ENCODE data around the gene TSKS.
A peak's percentile ranks its signal among the peaks of the same experiment; 100 is the strongest.

The TSKS gene, protein sequence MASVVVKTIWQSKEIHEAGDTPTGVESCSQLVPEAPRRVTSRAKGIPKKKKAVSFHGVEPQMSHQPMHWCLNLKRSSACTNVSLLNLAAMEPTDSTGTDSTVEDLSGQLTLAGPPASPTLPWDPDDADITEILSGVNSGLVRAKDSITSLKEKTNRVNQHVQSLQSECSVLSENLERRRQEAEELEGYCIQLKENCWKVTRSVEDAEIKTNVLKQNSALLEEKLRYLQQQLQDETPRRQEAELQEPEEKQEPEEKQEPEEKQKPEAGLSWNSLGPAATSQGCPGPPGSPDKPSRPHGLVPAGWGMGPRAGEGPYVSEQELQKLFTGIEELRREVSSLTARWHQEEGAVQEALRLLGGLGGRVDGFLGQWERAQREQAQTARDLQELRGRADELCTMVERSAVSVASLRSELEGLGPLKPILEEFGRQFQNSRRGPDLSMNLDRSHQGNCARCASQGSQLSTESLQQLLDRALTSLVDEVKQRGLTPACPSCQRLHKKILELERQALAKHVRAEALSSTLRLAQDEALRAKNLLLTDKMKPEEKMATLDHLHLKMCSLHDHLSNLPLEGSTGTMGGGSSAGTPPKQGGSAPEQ

DNA sequence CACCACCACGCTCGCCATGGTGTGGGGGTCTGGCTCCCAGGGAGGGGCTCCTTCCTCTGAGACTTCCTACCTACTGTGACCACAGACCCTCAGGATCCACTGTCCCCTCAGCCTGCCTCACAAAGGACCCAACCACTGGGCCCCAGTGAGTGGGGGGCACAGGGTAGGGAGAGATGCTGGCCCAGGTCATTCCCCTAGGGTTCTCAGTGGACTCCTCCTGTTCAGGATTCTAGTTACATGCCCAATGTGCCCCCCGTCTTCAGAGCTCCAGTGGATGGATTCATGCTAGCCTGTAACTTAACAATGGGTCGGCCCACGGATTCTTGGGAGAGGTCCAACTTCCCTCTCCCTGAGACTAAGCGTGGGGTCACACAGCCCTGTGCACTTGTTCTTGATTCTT, at the start of gene TSKS:
Gene TSKS, minus strand, starts transcription at position 77 of the 400 bp plus-strand sequence. Its CDS starts 59 bp downstream, at position 18.
- DNase-seq, result no peak

DNA sequence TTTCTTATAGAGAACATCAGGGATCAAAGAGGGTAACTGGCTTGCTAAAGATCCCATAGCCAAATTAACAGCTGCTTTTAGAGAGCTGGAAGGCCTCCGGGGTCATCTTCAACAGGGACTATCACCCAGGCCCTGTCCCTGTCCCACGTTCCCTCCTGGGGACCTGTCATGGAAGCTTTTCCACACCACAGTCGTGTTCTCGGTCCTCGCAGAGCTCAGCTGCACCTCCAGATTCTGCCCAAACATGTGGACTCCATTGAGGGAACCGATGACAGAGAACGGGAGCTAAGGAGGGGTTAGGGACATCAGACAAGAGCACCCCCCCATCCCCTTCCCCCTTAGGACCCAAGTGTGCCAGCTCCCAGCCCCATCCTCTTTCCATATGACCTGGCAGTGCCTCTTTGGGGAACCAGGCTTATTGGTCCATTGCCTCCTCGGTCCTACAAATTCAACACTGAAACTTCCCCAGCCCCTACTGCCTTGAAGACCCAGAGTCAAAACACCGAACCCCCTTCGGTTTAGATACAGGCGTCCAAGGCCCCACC, 49.4 kb upstream of the TSKS start:
- no peak for DNase-seq

DNA sequence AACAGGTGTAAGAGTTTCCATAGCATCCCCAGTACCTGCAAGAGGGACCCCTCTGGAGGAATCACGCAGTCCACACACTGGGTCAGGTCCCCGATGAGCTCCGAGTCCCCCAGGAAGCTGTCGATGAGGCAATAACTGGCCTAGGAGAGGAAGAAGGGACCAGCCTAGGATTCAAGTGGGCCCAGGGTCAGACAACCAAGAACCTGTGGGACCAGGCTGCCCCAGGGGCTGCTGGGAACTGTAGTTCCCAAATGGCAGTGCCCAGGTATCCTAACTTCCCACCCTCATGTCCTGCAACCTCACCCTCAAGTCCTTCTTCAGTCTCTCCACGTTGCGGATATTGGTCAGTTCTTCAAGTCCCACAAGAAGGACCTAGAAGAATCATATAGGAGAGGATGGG, 48.2 kb upstream of the TSKS start:
- DNase-seq, result no peak

DNA sequence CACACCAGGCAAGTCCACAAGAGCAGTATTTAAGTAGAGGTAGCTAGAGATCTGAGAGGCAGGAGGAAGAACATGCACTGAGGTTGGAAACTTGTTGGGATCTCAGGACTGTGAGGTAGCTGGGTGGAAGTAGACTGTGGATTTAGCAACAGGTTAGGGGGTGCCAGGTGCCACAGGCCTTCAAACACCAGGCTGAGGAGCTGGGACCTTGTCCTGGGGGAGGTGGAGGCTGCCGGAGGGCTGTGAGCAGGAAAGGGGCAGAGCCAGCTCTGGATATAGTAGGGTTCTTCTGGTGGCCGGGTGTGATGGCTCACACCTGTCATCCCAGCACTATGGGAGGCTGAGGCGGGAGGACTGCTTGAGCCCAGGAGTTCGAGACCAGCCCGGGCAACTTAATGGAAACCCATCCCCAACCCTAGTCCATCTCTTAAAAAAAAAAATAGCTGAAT, 46.9 kb upstream of the TSKS start:
- no peak for DNase-seq

DNA sequence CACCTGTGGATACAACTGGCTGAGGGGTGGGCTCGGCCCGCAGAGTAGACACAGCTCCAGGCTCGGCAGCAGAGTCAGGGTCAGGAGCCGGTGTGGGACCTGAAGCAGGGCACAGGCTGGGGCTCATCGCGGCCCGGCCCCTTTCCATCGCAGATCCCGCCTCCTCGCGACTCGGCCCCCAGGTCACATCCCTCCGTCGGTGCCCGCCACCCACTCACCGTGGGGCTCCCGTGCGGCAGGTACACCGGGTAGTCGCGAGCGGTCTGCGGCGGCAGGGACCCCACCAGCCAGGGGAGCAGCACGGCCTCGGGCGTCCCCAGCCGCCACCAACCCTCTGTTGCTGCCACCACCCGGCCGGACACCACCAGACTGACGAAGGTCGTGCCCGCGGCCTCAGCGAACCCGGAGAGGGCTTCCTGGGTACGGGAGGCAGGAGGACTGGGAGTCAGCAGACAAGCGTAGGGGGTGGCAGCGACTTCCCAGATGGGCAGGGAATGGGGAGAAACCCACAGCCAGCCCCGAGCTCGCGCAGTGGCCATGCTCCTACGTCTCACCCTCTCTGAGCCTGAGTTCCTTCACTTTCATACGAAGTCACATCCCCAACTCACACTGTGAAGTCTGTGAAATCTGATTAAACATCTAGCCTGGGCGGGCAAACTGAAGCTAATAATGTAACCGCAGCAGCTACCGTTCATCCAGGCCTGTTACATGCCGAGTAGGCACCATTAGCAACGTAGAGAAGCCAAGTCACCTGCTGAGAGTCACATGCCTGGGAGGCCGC, 46.2 kb upstream of the TSKS start:
- DNase-seq, result peak; percentile 64 to 67

DNA sequence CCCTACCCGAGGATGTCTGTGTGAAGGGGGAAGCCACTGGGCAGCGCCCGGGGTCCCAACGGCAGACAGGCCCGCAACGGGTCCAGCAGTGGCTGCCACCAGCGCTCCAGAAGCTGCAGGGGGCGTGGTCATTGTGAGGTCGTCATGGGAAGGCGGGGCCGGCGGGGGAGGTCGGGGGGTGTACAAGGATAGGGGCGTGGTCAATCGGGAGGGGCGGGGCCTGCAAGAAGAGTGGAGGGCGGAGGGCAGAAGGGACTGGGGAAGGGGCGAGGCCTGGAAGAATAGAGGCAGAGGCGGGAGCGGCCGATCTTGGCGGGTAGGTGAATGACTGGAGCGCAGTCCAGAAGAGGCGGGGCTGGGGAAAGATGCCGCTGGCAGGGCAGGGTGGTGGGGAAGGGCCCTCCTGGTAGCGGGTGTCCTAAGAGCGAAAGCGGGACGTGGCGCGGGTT, 45.6 kb upstream of the TSKS start:
- DNase-seq, result peak; percentile 89 to 91

DNA sequence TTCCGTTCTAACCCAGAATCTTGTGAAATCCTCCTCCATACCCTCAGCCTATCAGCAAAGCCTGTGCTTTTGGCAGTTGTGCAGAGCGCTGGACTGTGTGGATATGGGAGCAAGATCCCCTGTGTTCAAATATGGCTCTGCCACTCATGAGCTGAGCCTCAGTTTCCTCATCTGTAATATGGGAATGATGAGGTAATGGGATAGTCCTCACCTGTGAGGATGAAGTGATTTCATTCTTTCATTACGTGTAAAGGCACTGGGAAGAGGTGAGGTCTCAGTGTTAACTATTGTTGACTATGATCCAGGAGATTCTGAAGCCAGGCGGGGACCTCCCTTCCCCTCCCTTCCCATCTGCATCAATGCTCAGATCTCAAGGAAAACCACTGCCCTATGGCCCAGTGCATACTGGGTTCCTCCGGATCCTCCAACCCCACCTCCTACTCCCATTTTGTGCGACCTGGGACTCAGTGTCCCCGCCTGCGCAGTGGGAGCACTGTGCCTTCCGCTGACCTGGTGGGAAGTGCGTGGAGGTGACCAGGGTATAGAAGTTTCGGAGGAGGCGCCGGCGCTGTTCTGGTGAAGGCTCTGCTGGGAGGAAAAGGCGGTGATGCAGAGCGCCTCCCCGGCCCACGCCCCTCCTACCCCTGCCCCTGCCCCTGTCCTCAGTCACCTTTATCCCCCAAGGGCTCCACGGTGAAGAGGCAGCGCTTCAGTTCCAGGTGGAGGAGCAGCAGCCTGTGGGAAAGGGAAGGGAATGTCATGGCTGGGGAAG, 45.0 kb upstream of the TSKS start:
- DNase-seq, result no peak

DNA sequence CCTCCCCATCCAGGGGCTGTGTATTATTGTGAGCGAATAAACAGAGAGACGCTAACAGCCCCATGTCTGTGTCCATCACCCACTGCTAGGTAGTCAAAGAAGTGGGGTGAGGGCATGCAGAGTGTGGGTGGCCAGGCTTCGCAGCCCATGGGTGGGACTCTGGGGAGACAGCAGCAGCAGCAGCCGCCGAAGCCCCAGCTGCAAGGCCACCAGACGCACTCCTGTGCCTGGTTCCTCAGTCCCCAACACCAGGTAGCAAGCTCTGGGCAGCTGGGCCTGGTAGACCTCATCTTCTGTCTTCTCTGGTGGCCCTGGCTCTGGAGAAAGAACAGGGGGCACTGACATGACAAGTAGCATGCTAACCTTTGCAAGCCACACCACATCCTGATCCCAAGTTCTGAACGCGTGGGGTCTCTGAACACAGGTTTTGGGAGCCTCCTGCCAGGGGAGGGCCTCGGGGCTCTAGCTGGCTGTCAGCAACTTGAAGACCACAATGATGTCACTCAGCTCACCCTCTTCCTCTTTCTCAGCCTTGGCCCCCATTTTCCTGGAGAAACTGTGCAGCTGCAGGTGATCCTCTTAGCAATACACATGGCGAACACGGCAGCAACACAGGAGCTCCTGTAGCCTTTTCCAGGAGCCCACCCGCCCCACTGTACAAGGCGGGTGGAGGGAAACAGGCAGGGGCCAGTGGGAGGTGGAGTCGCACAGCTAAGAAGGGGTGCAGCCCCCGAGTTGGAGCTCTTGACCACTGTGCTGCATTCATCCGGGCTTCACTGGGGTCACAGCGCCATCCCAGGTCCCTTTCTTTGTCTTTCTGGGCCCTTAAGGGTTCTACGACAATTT, 44.2 kb upstream of the TSKS start:
- peak in 1 of 2 donors; percentile 47 for DNase-seq

DNA sequence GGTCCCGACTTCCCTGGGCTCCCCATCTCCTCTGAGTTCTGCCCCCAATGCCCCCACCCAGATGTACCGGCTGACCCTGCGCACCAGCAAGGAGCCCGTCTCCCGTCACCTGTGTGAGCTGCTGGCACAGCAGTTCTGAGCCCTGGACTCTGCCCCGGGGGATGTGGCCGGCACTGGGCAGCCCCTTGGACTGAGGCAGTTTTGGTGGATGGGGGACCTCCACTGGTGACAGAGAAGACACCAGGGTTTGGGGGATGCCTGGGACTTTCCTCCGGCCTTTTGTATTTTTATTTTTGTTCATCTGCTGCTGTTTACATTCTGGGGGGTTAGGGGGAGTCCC, 43.5 kb upstream of the TSKS start:
- no peak for DNase-seq

DNA sequence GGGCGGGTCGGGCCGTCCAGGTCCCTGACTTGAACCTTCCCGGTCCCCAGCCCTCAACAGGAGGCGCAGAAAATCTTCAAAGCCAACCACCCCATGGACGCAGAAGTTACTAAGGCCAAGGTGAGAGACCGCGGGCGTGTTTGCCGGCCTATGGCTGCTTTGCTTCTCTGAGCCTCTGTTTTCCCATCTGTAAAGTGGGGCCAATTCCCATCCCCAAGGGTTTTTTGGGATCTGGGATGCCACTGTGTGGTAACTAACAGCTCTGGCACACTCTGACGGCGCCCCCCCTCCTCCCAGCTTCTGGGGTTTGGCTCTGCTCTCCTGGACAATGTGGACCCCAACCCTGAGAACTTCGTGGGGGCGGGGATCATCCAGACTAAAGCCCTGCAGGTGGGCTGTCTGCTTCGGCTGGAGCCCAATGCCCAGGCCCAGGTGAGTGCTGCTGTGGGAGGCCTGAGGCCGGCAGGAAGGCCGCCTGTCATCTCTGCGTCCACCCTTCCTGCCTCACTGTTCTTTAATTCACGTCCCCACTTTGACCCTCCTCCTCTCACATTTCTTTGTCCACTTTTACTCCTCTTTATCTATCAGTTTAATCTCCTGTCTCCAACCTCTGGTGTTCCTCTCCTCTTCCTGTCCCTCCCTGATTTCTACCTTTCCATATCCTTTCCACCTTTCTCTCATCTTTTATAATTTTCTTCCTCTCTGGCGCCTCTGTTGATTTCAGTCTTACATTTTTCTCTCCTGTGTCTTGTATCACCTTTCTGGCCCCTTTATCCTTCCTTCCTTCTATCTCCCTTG, 42.9 kb upstream of the TSKS start:
- no peak for DNase-seq

DNA sequence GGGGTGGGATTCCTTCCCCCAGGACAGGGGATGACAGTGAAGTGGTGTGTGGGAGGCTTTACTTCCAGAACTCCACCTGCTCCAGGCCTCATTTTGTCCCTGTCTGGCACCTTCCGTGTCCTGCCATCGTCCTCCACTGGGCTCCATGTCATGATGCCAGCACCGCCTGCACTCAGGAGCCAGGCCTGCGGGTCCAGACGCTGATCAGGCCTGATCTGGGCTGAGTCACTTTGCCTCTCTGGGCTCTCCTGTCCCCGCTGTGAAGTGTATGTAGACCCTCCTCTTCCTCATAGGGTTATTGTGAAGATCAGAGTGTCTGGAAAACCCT, 40.4 kb upstream of the TSKS start:
- no peak for DNase-seq

DNA sequence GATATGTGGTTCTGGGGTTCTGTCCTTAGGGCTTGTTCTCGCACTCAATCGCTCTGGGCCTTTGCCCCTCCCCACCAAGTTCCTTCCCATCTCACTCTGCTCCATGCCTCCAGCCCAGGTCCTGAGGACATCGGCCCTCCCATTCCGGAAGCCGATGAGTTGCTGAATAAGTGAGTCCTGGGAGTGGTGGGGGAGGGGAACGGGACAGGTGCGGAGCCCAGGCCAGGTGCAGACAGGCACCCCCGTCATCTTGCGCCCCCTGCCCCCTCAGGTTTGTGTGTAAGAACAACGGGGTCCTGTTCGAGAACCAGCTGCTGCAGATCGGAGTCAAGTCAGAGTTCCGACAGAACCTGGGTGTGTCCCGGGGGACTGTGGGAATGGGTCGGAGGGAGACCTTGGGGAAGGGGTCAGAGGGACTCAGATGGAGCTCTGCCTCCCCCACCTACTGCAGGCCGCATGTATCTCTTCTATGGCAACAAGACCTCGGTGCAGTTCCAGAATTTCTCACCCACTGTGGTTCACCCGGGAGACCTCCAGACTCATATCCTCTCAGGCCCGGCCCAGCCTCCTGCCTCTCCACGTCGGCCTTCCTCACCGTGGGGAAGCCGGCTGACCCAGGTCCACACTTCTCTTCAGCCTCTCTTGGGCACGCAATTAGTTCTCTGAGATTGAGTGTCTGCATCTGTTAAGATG, 39.9 kb upstream of the TSKS start:
- no peak for DNase-seq

DNA sequence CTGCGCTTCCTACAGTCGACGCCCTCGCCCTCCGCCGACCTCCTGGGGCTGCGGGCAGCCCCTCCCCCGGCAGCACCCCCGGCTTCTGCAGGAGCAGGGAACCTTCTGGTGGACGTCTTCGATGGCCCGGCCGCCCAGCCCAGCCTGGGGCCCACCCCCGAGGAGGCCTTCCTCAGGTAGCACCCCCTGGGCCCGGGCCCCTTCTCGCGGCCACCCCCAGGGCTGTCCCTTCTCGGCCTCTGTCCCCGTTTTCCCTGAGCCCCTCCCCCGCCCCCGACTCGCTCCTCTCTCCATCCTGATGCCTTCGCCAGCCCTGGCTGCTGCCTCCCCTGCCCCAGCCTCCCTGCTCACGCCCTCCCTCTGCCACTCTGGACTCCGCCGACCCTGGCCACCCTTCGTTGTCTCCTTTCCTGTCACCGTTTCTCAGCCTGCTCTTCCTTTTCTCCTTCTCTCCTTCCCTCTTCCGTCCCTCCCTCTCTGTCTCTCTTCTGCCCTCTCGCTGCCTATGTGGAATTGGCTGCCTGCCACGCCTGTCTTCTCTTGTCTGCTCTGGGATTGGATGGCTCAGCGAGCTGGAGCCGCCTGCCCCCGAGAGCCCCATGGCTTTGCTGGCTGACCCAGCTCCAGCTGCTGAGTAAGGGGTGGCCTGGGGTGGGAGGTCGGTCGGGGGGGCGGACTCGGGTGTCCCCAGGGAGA, 39.0 kb upstream of the TSKS start:
- DNase-seq, result no peak

DNA sequence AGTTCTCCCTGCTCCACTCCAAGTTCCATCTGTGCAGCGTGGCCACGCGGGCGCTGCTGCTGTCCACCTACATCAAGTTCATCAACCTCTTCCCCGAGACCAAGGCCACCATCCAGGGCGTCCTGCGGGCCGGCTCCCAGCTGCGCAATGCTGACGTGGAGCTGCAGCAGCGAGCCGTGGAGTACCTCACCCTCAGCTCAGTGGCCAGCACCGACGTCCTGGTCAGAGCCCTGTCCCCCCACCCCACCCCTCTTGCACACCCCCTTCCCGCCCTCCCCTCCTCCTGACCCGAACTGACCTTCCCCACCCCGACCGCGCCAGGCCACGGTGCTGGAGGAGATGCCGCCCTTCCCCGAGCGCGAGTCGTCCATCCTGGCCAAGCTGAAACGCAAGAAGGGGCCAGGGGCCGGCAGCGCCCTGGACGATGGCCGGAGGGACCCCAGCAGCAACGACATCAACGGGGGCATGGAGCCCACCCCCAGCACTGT, 38.3 kb upstream of the TSKS start:
- DNase-seq, result no peak

DNA sequence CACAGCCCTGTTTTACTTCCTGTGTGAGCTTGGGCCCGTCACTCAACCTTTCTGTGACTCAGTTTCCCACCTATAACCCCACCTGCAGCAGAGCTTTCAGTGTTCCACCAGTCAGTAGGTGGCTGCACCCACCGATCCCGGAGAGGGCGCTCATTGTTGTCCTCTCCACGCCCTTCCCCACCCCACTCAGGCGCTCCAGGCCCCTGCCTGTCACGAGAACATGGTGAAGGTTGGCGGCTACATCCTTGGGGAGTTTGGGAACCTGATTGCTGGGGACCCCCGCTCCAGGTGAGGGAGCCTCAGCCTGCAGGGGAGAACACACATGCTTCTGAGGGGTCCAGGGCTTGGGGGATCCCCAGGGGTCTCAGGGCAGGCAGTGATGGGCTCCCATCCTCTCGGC, 37.7 kb upstream of the TSKS start:
- DNase-seq, result no peak

DNA sequence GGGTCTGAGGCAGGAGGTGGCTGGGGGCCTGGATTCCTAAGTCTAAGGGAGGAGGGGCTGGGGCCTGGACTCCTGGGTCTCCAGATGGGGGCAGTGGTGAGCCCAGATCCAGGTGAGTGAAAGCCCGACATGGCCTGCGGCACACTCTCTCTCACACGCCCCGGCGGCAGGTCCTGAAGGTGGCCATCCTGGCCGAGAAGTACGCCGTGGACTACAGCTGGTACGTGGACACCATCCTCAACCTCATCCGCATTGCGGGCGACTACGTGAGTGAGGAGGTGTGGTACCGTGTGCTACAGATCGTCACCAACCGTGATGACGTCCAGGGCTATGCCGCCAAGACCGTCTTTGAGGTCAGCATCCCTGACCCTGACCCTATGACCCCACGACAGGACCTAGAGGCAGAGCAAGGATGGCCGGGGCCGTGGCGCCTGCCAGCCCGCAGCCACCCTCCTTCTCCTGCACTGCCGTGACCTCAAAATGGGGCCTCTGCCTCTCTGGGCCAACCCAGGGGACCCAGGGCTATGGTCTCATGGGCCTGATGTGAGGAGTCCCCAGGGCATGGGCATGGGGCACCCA, 36.8 kb upstream of the TSKS start:
- DNase-seq, result no peak

DNA sequence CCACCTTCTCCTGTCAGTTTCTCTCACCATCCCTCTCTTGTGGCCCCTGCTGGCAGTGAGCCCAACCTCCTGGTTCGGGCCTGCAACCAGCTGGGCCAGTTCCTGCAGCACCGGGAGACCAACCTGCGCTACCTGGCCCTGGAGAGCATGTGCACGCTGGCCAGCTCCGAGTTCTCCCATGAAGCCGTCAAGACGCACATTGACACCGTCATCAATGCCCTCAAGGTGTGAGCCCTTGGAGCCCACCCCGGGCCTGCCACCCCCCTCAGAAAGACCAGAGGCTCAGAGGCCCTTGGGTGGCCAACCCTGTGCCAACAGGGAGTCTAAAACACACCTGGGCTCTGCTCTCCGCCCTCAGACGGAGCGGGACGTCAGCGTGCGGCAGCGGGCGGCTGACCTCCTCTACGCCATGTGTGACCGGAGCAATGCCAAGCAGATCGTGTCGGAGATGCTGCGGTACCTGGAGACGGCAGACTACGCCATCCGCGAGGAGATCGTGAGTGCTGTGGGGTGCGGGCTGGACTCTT, 36.2 kb upstream of the TSKS start:
- no peak for DNase-seq

DNA sequence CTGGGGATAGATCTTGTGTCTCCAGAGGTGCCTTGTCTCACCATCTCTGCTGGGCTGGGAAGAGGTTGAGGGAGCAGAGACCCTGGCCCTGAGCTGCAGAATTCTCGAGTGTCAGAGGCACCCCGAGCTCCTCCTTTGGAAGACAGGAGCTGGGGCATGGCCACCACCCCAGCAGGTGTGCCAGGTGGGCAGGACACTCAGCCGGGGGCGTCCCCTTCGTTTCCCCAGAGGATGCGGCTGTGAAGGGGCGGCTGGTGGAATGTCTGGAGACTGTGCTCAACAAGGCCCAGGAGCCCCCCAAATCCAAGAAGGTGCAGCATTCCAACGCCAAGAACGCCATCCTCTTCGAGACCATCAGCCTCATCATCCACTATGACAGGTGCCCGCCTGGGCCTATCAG, 35.5 kb upstream of the TSKS start:
- no peak for DNase-seq

DNA sequence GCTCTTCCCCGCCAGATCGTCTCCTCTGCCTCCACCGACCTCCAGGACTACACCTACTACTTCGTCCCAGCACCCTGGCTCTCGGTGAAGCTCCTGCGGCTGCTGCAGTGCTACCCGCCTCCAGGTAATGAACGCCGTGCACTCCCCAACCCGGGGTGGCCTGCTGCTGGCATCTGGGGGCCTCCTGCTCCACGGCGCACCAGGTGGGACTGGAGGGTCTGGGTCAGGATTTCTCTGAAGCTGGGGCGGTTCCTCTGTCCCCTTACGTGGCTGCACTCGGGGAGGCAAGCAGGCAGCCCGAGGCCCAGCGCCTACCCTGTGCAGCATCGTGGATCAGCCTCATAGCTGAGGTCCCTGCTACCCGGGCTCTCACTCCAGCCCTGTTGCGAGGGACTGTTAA, 32.5 kb upstream of the TSKS start:
- DNase-seq, result no peak
